Suprapubic skin (tissue), 3 donors: ENCODE results near the gene SLIT1.

Experiments used
- CTCF ChIP-seq, 2 donors: fragments of 200-600 bp in 1 of 2; fragments of 450-650 bp in 1 of 2; sonication (generic) in 1 of 2; IDR thresholded peaks; one replicate each; pipeline ENCODE4 v1.5.1; 2016 to 2019; ENCODE audit warnings: antibody characterized with exemption in 2 of 2, mild to moderate bottlenecking in 1 of 2, moderate library complexity in 1 of 2
- POLR2A ChIP-seq, 2 donors: fragments of 450-650 bp; IDR thresholded peaks; one replicate each; pipeline ENCODE4 v1.6.1; 2017; ENCODE audit warnings: antibody characterized with exemption in 2 of 2, mild to moderate bottlenecking in 2 of 2, moderate library complexity in 2 of 2

- TF ChIP-seq CTCF (IDR thresholded peaks at IDR 0.05): no peak
- TF ChIP-seq POLR2A (IDR thresholded peaks at IDR 0.05): no peak
Measured at GRCh38 chr10:96951954-96952353, 233.8 kb downstream of the SLIT1 start.
